ENCODE data around the gene GPD1. TPM values are rescaled to one million over a fixed set of nuclear protein-coding genes. Genes with fewer than 3 reads are reported as not detected.

GPD1 gene
- total and polyA plus RNA-seq, 10 donors = 0.13 to 0.79 (median 0.48) TPM; not detected in 1

- 87 to 98% (median 94%) methylated on average over 3 of the region's 3 CpGs for WGBS, 5 donors
Observed at GRCh38 chr12:50120953-50121352, 17.1 kb downstream of the GPD1 start.

GRCh38 chr12:50121641-50122040 lies 17.8 kb downstream of the GPD1 start:
- no peak overlapping the region for H3K4me3 ChIP-seq
- WGBS, 5 donors = 79 to 99% (median 86%) methylated on average over 5 of the region's 5 CpGs
- no peak for TF ChIP-seq POLR2AphosphoS5 (IDR thresholded peaks at IDR 0.05)
- TF ChIP-seq POLR2A (IDR thresholded peaks at IDR 0.05) = no peak
- TF ChIP-seq, protein P1, sequence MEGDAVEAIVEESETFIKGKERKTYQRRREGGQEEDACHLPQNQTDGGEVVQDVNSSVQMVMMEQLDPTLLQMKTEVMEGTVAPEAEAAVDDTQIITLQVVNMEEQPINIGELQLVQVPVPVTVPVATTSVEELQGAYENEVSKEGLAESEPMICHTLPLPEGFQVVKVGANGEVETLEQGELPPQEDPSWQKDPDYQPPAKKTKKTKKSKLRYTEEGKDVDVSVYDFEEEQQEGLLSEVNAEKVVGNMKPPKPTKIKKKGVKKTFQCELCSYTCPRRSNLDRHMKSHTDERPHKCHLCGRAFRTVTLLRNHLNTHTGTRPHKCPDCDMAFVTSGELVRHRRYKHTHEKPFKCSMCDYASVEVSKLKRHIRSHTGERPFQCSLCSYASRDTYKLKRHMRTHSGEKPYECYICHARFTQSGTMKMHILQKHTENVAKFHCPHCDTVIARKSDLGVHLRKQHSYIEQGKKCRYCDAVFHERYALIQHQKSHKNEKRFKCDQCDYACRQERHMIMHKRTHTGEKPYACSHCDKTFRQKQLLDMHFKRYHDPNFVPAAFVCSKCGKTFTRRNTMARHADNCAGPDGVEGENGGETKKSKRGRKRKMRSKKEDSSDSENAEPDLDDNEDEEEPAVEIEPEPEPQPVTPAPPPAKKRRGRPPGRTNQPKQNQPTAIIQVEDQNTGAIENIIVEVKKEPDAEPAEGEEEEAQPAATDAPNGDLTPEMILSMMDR (IDR thresholded peaks at IDR 0.05 in 8 of 11, conservative IDR thresholded peaks at IDR 0.05 in 3 of 11) = no peak
- no peaks in the 10 kb centered on the region for H3K27me3 ChIP-seq (replicated peaks in 1 of 7)
- H3K9me3 ChIP-seq = no peaks in the 10 kb centered on the region
- intact Hi-C loops (cut with DNase I; ENCODE audit: low total_unique reads) = no loop called here
- H3K27ac ChIP-seq = no peak overlapping the region
- peaks cover 0 to 100% (median 58%) of the 10 kb centered on the region in 6 donors for H3K36me3 ChIP-seq
- peaks cover 0 to 66% (median 30%) of the 10 kb centered on the region in 6 donors for H3K4me1 ChIP-seq
- no peak for DNase-seq

More at GRCh38 chr12:50120953-50121352, 17.1 kb downstream of the GPD1 start:
- intact Hi-C loops (cut with DNase I; ENCODE audit: low total_unique reads) = no loop called here
- Histone ChIP-seq H3K4me1 (peaks cover 0 to 72% (median 32%) of the 10 kb centered on the region in 6 donors), H3K36me3 (peaks cover 0 to 100% (median 60%) of the 10 kb centered on the region in 6 donors), H3K27me3 (replicated peaks in 1 of 7) (no peaks in the 10 kb centered on the region), H3K27ac (no peak overlapping the region), H3K9me3 (no peaks in the 10 kb centered on the region), H3K4me3 (no peak overlapping the region)
- DNase-seq = no peak
- TF ChIP-seq POLR2AphosphoS5 (IDR thresholded peaks at IDR 0.05) (no peak), POLR2A (IDR thresholded peaks at IDR 0.05) (no peak)
- TF ChIP-seq, protein P1 (IDR thresholded peaks at IDR 0.05 in 8 of 11, conservative IDR thresholded peaks at IDR 0.05 in 3 of 11) = no peak

DNA sequence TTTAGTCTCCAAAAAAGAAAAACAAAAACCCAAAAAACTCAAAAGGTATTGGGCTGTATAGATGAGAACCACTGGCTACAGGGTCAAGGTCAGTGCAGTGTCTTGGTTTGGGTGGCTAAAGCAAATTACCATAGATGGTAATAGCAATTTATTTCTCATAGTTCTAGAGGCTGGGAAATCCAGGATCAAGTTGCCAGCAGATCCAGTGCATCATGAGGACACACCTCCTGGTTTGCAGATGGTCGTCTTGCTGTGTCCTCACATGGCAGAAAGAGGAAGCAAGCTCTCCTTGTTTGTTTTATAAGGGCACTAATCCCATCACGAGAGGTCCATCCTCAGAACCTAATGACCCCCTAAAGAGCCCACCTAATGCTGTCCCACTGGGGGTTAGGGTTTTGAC lies 19.4 kb downstream of the GPD1 start:
- DNase-seq = no peak
- Histone ChIP-seq H3K27ac (no peak overlapping the region), H3K4me1 (peaks cover 0 to 53% (median 22%) of the 10 kb centered on the region in 6 donors), H3K36me3 (peaks cover 0 to 100% (median 64%) of the 10 kb centered on the region in 6 donors), H3K27me3 (replicated peaks in 1 of 7) (no peaks in the 10 kb centered on the region), H3K9me3 (no peaks in the 10 kb centered on the region), H3K4me3 (no peak overlapping the region)
- TF ChIP-seq POLR2A (IDR thresholded peaks at IDR 0.05) (no peak), POLR2AphosphoS5 (IDR thresholded peaks at IDR 0.05) (no peak)
- TF ChIP-seq, protein P1 (IDR thresholded peaks at IDR 0.05 in 8 of 11, conservative IDR thresholded peaks at IDR 0.05 in 3 of 11) = no peak
- 64 to 80% (median 72%) methylated on average over 2 of the region's 2 CpGs for WGBS, 5 donors
- intact Hi-C loops (cut with DNase I; ENCODE audit: low total_unique reads) = no loop called here

GRCh38 chr12:50127546-50127945 lies 23.7 kb downstream of the GPD1 start:
- H3K27me3 ChIP-seq (replicated peaks in 1 of 7) = no peaks in the 10 kb centered on the region
- H3K27ac ChIP-seq = no peak overlapping the region
- intact Hi-C loops (cut with DNase I; ENCODE audit: low total_unique reads) = no loop called here
- no peak for DNase-seq
- H3K4me3 ChIP-seq = no peak overlapping the region
- WGBS, 5 donors = 80 to 95% (median 87%) methylated on average over 2 of the region's 2 CpGs
- H3K36me3 ChIP-seq = peaks cover 0 to 99% (median 55%) of the 10 kb centered on the region in 6 donors
- peaks cover 0 to 46% (median 20%) of the 10 kb centered on the region in 6 donors for H3K4me1 ChIP-seq
- no peaks in the 10 kb centered on the region for H3K9me3 ChIP-seq
- TF ChIP-seq POLR2A (IDR thresholded peaks at IDR 0.05) (no peak), POLR2AphosphoS5 (IDR thresholded peaks at IDR 0.05) (no peak)
- TF ChIP-seq, protein P1 (IDR thresholded peaks at IDR 0.05 in 8 of 11, conservative IDR thresholded peaks at IDR 0.05 in 3 of 11) = no peak

Measured in spleen (tissue), 11 donors.